IMR-90 (cell line): ENCODE data around the gene DRC7. TPM values are rescaled to one million over a fixed set of nuclear protein-coding genes. Genes with fewer than 3 reads are reported as not detected.

Experiments used
- ATAC-seq: fragments of 200-7000 bp; cut with Tn5 transposase; 2 replicates; pipeline ENCODE4 v1.9.1; 2020; ENCODE audit warnings: low read depth, mild to moderate bottlenecking, moderate library complexity
- BruUV-seq: library from RNA; stranded (reverse); fragments of 400-500 nt; replicated peaks from 2 replicates; lab custom pipeline; 2021; lab: Mats Ljungman, UMichigan
- CTCF ChIA-PET: fragments of 300-600 bp; formaldehyde crosslinking; extraction: SDS; loops from one replicate; lab custom pipeline; 2021; ENCODE audit warnings: antibody characterized with exemption; lab: Yijun Ruan, JAX
- POLR2A ChIA-PET: fragments of 300-600 bp; sonication (Branson Sonifier 250); formaldehyde crosslinking; loops from one replicate; lab custom pipeline; 2022; ENCODE audit warnings: antibody characterized with exemption; ENCODE audit not compliant: unreplicated experiment; lab: Charles Lee
- DNase-seq: peaks from one replicate; pipeline ENCODE4 v3.0.0; 2013
- H2AFZ ChIP-seq: replicated peaks from 2 replicates; pipeline ENCODE3; 2013; ENCODE audit warnings: low read length, mild to moderate bottlenecking; ENCODE audit not compliant: poor library complexity
- H2AK5ac ChIP-seq: 2 replicates; pipeline ENCODE4 v1.6.1; 2013; ENCODE audit warnings: low read depth, low read length, inconsistent platforms
- H2AK9ac ChIP-seq: replicated peaks from 2 replicates; pipeline ENCODE3; 2013; ENCODE audit warnings: mild to moderate bottlenecking, low read depth, low read length, moderate library complexity; ENCODE audit not compliant: poor library complexity
- H2BK120ac ChIP-seq: 2 replicates; pipeline ENCODE4 v1.6.1; 2013; ENCODE audit warnings: low read depth, low read length, inconsistent platforms
- H2BK15ac ChIP-seq: 3 replicates; pipeline ENCODE4 v1.6.1; 2013; ENCODE audit warnings: low read depth, low read length, inconsistent platforms
- H2BK20ac ChIP-seq: 2 replicates; pipeline ENCODE4 v1.6.1; 2013; ENCODE audit warnings: low read depth, mild to moderate bottlenecking, inconsistent platforms, low read length, moderate library complexity
- H2BK5ac ChIP-seq: 2 replicates; pipeline ENCODE4 v1.6.1; 2013; ENCODE audit warnings: mild to moderate bottlenecking, low read depth, low read length, inconsistent platforms; ENCODE audit not compliant: poor library complexity, severe bottlenecking
- H3K14ac ChIP-seq: replicated peaks from 2 replicates; pipeline ENCODE4 v1.6.1; 2013; ENCODE audit warnings: low read depth, low read length, inconsistent platforms
- H3K18ac ChIP-seq: 2 replicates; pipeline ENCODE4 v1.6.1; 2013; ENCODE audit warnings: low read depth, low read length, control low read depth
- H3K23ac ChIP-seq: 2 replicates; pipeline ENCODE4 v1.6.1; 2013; ENCODE audit warnings: low read depth, low read length, inconsistent platforms
- H3K27ac ChIP-seq: 2 replicates; pipeline ENCODE4 v1.5.1; 2013; ENCODE audit warnings: mild to moderate bottlenecking, control low read depth, low read length; ENCODE audit not compliant: insufficient read depth
- H3K27me3 ChIP-seq: 2 replicates; pipeline ENCODE4 v1.6.1; 2013; ENCODE audit warnings: low read length; ENCODE audit not compliant: control insufficient read depth, insufficient read depth
- H3K36me3 ChIP-seq: 2 replicates; pipeline ENCODE4 v1.6.1; 2013; ENCODE audit warnings: low read length, mixed read lengths; ENCODE audit not compliant: control insufficient read depth, insufficient read depth
- H3K4ac ChIP-seq: 2 replicates; pipeline ENCODE4 v1.6.1; 2013; ENCODE audit warnings: low read depth, low read length, inconsistent platforms
- H3K4me1 ChIP-seq: 2 replicates; pipeline ENCODE4 v1.6.1; 2013; ENCODE audit warnings: low read length, mixed read lengths; ENCODE audit not compliant: control insufficient read depth, insufficient read depth
- H3K4me2 ChIP-seq: 2 replicates; pipeline ENCODE4 v1.6.1; 2013; ENCODE audit warnings: low read depth, mild to moderate bottlenecking, control low read depth, low read length, moderate library complexity
- H3K4me3 ChIP-seq: 2 replicates; pipeline ENCODE4 v1.5.1; 2013; ENCODE audit warnings: low read depth, mild to moderate bottlenecking, control low read depth, low read length, moderate library complexity; ENCODE audit not compliant: insufficient read depth
- H3K56ac ChIP-seq: 2 replicates; pipeline ENCODE4 v1.6.1; 2013; ENCODE audit warnings: low read length, inconsistent platforms; ENCODE audit not compliant: insufficient read depth; ENCODE audit errors: extremely low read depth
- H3K79me1 ChIP-seq, 2 experiments: 2 replicates each; pipeline ENCODE4 v1.6.1; 2013; ENCODE audit warnings: low read length in 2 of 2, inconsistent platforms in 1 of 2, low read depth in 1 of 2
- H3K9ac ChIP-seq: 2 replicates; pipeline ENCODE4 v1.6.1; 2013; ENCODE audit warnings: low read depth, low read length, control low read depth
- H3K9me1 ChIP-seq: 2 replicates; pipeline ENCODE4 v1.6.1; 2013; ENCODE audit warnings: low read length, inconsistent platforms; ENCODE audit not compliant: insufficient read depth
- H3K9me3 ChIP-seq: 2 replicates; pipeline ENCODE4 v1.6.1; 2013; ENCODE audit warnings: low read length; ENCODE audit not compliant: control insufficient read depth, insufficient read depth
- H4K20me1 ChIP-seq: 2 replicates; pipeline ENCODE4 v1.6.1; 2013; ENCODE audit warnings: low read length, inconsistent platforms; ENCODE audit not compliant: insufficient read depth
- H4K5ac ChIP-seq: 2 replicates; pipeline ENCODE4 v1.6.1; 2013; ENCODE audit warnings: mild to moderate bottlenecking, low read depth, low read length, control low read depth
- H4K8ac ChIP-seq, 2 experiments: 2 replicates each; pipeline ENCODE4 v1.6.1; 2013; ENCODE audit warnings: low read depth in 2 of 2, low read length in 2 of 2, control low read depth in 1 of 2, inconsistent platforms in 1 of 2
- H4K91ac ChIP-seq: 2 replicates; pipeline ENCODE4 v1.6.1; 2013; ENCODE audit warnings: low read depth, low read length, inconsistent platforms; ENCODE audit not compliant: insufficient read depth
- BHLHE40 ChIP-seq: fragments of 150-350 bp; IDR thresholded peaks from 2 replicates; pipeline ENCODE4 v1.6.1; 2016; ENCODE audit warnings: mild to moderate bottlenecking, low read depth, low read length
- CEBPB ChIP-seq: IDR thresholded peaks from 2 replicates; pipeline ENCODE4 v1.6.1; 2012; ENCODE audit warnings: low read depth, low read length, improper control_type of control experiment
- CHD1 ChIP-seq: IDR thresholded peaks from 2 replicates; pipeline ENCODE4 v1.6.1; 2012; ENCODE audit warnings: low read depth, low read length, improper control_type of control experiment
- CTCF ChIP-seq: conservative IDR thresholded peaks from 2 replicates; pipeline ENCODE4 v1.5.1; 2012; ENCODE audit warnings: mild to moderate bottlenecking, low read depth, low read length, improper control_type of control experiment
- FOS ChIP-seq: fragments of 150-350 bp; IDR thresholded peaks from 2 replicates; pipeline ENCODE4 v1.6.1; 2016; ENCODE audit warnings: low read depth, low read length
- MAFK ChIP-seq: IDR thresholded peaks from 2 replicates; pipeline ENCODE4 v1.6.1; 2012; ENCODE audit warnings: low read depth, low read length, improper control_type of control experiment
- MAZ ChIP-seq: IDR thresholded peaks from 2 replicates; pipeline ENCODE4 v1.6.1; 2012; ENCODE audit warnings: low read depth, mild to moderate bottlenecking, low read length, improper control_type of control experiment, moderate library complexity, borderline replicate concordance
- MXI1 ChIP-seq: IDR thresholded peaks from 2 replicates; pipeline ENCODE4 v1.6.1; 2012; ENCODE audit warnings: low read depth, mild to moderate bottlenecking, low read length, moderate library complexity, borderline replicate concordance
- NFE2L2 ChIP-seq: fragments of 150-350 bp; IDR thresholded peaks from 2 replicates; pipeline ENCODE4 v1.6.1; 2016; ENCODE audit warnings: low read depth, mild to moderate bottlenecking, low read length
- POLR2A ChIP-seq: IDR thresholded peaks from 2 replicates; pipeline ENCODE4 v1.6.1; 2012; ENCODE audit warnings: mild to moderate bottlenecking, low read depth, low read length
- RAD21 ChIP-seq: IDR thresholded peaks from 2 replicates; pipeline ENCODE4 v1.6.1; 2012; ENCODE audit warnings: low read length, improper control_type of control experiment
- RCOR1 ChIP-seq: IDR thresholded peaks from 2 replicates; pipeline ENCODE4 v1.6.1; 2012; ENCODE audit warnings: mild to moderate bottlenecking, low read length, improper control_type of control experiment; ENCODE audit not compliant: insufficient replicate concordance
- RFX5 ChIP-seq: IDR thresholded peaks from 2 replicates; pipeline ENCODE4 v1.8.0; 2012; ENCODE audit warnings: low read depth, mild to moderate bottlenecking, low read length, moderate library complexity
- SMC3 ChIP-seq: fragments of 150-350 bp; IDR thresholded peaks from 2 replicates; pipeline ENCODE4 v1.6.1; 2016; ENCODE audit warnings: low read depth, mild to moderate bottlenecking, antibody characterized with exemption, low read length, moderate library complexity
- USF2 ChIP-seq: fragments of 150-350 bp; IDR thresholded peaks from 2 replicates; pipeline ENCODE4 v1.6.1; 2017; ENCODE audit warnings: mild to moderate bottlenecking, antibody characterized with exemption, low read length, low read depth
- WGBS, 2 experiments: methylation state at CpG; one replicate each; pipeline versions ENCODE4 v1.1.5 to v1.1.7; 2013; ENCODE audit warnings: missing lambda C conversion rate in 2 of 2; ENCODE audit not compliant: insufficient read length in 1 of 2; ENCODE audit errors: extremely low coverage in 2 of 2; 5-methylcytosine and 5-hydroxymethylcytosine counted together
- dilution Hi-C: fragments of 300-500 bp; cut with HindIII; formaldehyde crosslinking; loops from one replicate; pipeline ENCODE4 v1.14.3; 2018; ENCODE audit warnings: low sequenced_read_pairs; ENCODE audit not compliant: unreplicated experiment
- in situ Hi-C: fragments of 300-500 bp; cut with MboI; formaldehyde crosslinking; loops from 3 replicates; pipeline ENCODE4 v1.14.3; 2019; ENCODE audit warnings: low sequenced_read_pairs, inconsistent platforms, mixed read lengths
- intact Hi-C: fragments of 100-400 bp; cut with micrococcal nuclease; formaldehyde crosslinking; loops from 2 replicates; pipeline ENCODE4 v1.10.0; 2022
- polyA plus RNA-seq, 3 experiments: library from polyadenylated mRNA; depleted of rRNA; stranded (reverse); fragments of >200 nt; gene quantifications; 2 replicates each; pipeline ENCODE4 v1.2.3, GENCODE V29; 2012; ENCODE audit warnings: low replicate concordance in 1 of 3
- total RNA-seq: library from RNA; depleted of rRNA; stranded (reverse); fragments of >200 nt; gene quantifications from 2 replicates; pipeline ENCODE4 v1.2.3, GENCODE V29; 2012
- TF ChIP-seq, protein P1 (sequence below): fragments of 150-350 bp; IDR thresholded peaks from 2 replicates; pipeline ENCODE4 v1.6.1; 2016; ENCODE audit warnings: low read depth, mild to moderate bottlenecking, low read length, moderate library complexity, borderline replicate concordance

The DRC7 gene
- total and polyA plus RNA-seq, 2 of the 4 experiments (the other 2 are of a cell fraction) = not detected

GRCh38 chr16:57744642-57744903 is 50.0 kb downstream of the DRC7 start:
- H4K20me1 ChIP-seq = no peaks in the 10 kb centered on the region

More at GRCh38 chr16:57744642-57744903, 50.0 kb downstream of the DRC7 start:
- Histone ChIP-seq H3K4me1 (no peaks in the 10 kb centered on the region), H2BK5ac (no peak overlapping the region), H3K18ac (no peak overlapping the region), H2AFZ (no peak overlapping the region), H4K5ac (no peak overlapping the region), H3K4me2 (no peak overlapping the region), H3K9me1 (no peaks in the 10 kb centered on the region), H2BK20ac (no peak overlapping the region), H3K23ac (no peak overlapping the region), H3K56ac (no peak overlapping the region), H3K9me3 (no peaks in the 10 kb centered on the region), H2BK15ac (no peak overlapping the region), H3K9ac (no peak overlapping the region), H3K36me3 (peaks cover 5% of the 10 kb centered on the region), H2AK9ac (no peak overlapping the region), H3K4me3 (no peak overlapping the region), H4K8ac (no peak overlapping the region), H3K14ac (no peak overlapping the region), H2AK5ac (no peak overlapping the region), H3K27ac (no peak overlapping the region), H2BK120ac (no peak overlapping the region), H3K4ac (no peak overlapping the region), H3K27me3 (no peaks in the 10 kb centered on the region), H3K79me1 (no peaks in the 10 kb centered on the region), H4K91ac (no peak overlapping the region)
- BruUV-seq = no TSS peak
- dilution Hi-C loops = no loop called here
- intact Hi-C loops = no loop called here
- no peak for ATAC-seq
- ChIA-PET CTCF (no interaction called here), POLR2A (no interaction called here)
- 100% methylated on average over 1 of the region's 7 CpGs; no CpG with 5 or more reads in 1 of the 2 experiments for WGBS, 2 experiments
- DNase-seq = no peak
- in situ Hi-C loops = no loop called here
- TF ChIP-seq POLR2A = no peak
- no peak for TF ChIP-seq CHD1
- TF ChIP-seq MAFK = no peak
- TF ChIP-seq BHLHE40 = no peak
- TF ChIP-seq CTCF = no peak
- no peak for TF ChIP-seq RAD21
- no peak for TF ChIP-seq FOS
- no peak for TF ChIP-seq RFX5
- no peak for TF ChIP-seq CEBPB
- TF ChIP-seq MAZ = no peak
- TF ChIP-seq, protein P1, sequence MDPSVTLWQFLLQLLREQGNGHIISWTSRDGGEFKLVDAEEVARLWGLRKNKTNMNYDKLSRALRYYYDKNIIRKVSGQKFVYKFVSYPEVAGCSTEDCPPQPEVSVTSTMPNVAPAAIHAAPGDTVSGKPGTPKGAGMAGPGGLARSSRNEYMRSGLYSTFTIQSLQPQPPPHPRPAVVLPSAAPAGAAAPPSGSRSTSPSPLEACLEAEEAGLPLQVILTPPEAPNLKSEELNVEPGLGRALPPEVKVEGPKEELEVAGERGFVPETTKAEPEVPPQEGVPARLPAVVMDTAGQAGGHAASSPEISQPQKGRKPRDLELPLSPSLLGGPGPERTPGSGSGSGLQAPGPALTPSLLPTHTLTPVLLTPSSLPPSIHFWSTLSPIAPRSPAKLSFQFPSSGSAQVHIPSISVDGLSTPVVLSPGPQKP = no peak
- no peak for TF ChIP-seq MXI1
- no peak for TF ChIP-seq NFE2L2
- TF ChIP-seq SMC3 = no peak
- no peak for TF ChIP-seq RCOR1
- no peak for TF ChIP-seq USF2
